ENCODE measurements around the gene CEP192.

CEP192 gene

GRCh38 chr18:12944709-12945108, 46.5 kb upstream of the CEP192 start:
- ChIA-PET POLR2A (interaction anchor here (1.3 to 6.9 kb wide), 2 partner anchors 46 to 204 kb away, joined by 4 to 66 read pairs; partner anchors contain the start of gene CEP192), CTCF (interaction anchor here (0.5 to 3.1 kb wide), 4 partner anchors 10 to 553 kb away, joined by 5 to 17 read pairs (median 6); no protein-coding TSS in a partner anchor)
- H3K4me1 ChIP-seq (ENCODE audit: control insufficient read depth, insufficient read depth, low read length): peaks cover 5% of the 10 kb centered on the region
- TF ChIP-seq BCL6B (tag by site-specific recombination; IDR thresholded peaks at IDR 0.05): no peak
- peak; percentile 54 for TF ChIP-seq ZNF341 (tag by site-specific recombination; IDR thresholded peaks at IDR 0.05; ENCODE audit: low read depth)
- peak; percentile 48; the same call in 1 of the 2 replicates for TF ChIP-seq OSR2 (tag by site-specific recombination; IDR thresholded peaks at IDR 0.05)
- TF ChIP-seq ZNF664 (tag by site-specific recombination; IDR thresholded peaks at IDR 0.05): no peak
- no peaks in the 10 kb centered on the region; a peak in 1 of 3 replicates for H3K36me3 ChIP-seq (ENCODE audit: control insufficient read depth in 2 of 2, insufficient read depth in 1 of 2, low read length in 2 of 2)
- no peak overlapping the region for H3K27ac ChIP-seq (ENCODE audit: extremely low read depth, low read depth, low read length)
- no peak overlapping the region for H3K4me3 ChIP-seq (ENCODE audit: low read depth, low read length)
- no peaks in the 10 kb centered on the region for H3K9me3 ChIP-seq (ENCODE audit: control insufficient read depth, insufficient read depth, low read depth, low read length)

DNA sequence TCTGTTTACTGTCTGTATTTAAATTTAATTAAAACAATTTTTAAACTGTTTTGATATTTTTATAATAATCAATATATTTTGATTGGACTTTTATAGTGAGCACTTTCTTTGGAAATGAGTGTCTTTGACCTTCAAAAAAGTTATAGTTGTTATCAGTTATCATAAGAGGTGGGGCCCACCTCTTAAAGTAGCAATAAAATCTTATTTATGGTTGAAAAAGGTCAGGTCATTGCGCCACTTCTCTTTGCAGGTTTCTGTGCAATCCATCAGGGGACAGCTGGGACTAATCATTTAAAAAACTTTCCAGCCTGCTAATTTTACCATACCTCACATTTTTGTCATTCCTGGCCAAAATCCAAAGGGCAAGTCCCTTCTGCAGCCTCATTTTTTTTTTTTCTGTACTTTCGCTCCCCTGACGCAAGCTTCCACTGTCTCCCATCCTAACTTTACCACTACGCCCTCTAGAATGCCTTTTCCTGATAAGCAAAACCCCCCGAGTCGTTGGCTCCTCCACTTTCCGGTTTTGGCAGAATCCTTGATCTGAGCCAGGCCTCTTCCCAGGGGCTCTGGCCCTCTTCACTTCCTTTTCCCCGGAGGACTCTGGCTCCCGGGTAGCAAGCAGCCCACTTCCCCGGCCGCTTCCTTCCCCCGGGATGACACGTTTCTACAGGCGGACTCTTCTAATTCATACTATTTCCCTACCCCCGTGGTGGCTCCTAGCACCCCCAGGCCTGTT, 44.4 kb upstream of the CEP192 start:
- H3K4me3 ChIP-seq (ENCODE audit: low read depth, low read length): peak overlapping the region; percentile 51
- H3K9me3 ChIP-seq (ENCODE audit: control insufficient read depth, insufficient read depth, low read depth, low read length): no peaks in the 10 kb centered on the region
- peak overlapping the region; percentile 90 for H3K27ac ChIP-seq (ENCODE audit: extremely low read depth, low read depth, low read length)
- peaks cover 2 to 9% of the 10 kb centered on the region in 2 experiments; a peak in 2 of 3 replicates for H3K36me3 ChIP-seq (ENCODE audit: control insufficient read depth in 2 of 2, insufficient read depth in 1 of 2, low read length in 2 of 2)
- peaks cover 5% of the 10 kb centered on the region for H3K4me1 ChIP-seq (ENCODE audit: control insufficient read depth, insufficient read depth, low read length)
- POLR2A ChIA-PET: interaction anchor here (0.8 to 6.9 kb wide), 5 partner anchors 10 to 570 kb away, joined by 3 to 66 read pairs (median 7); partner anchors contain the start of genes AFG3L2, CEP192, CEP76 and PRELID3A
- CTCF ChIA-PET: interaction anchor here (1.3 to 2.6 kb wide), 2 partner anchors 12 to 222 kb away, joined by 3 to 11 read pairs; no protein-coding TSS in a partner anchor
- TF ChIP-seq ZNF121 (tag by site-specific recombination; IDR thresholded peaks at IDR 0.05): no peak
- TF ChIP-seq KLF16 (tag by site-specific recombination; IDR thresholded peaks at IDR 0.05): no peak; the same call in 1 of the 2 replicates
- TF ChIP-seq ZNF692 (tag by site-specific recombination; IDR thresholded peaks at IDR 0.05): peak; percentile 100
- TF ChIP-seq ZNF596 (tag by site-specific recombination; IDR thresholded peaks at IDR 0.05): no peak
- TF ChIP-seq ZBTB20 (tag by site-specific recombination; IDR thresholded peaks at IDR 0.05): peak; percentile 80; the same call in 1 of the 2 replicates
- TF ChIP-seq SP2 (tag by site-specific recombination; IDR thresholded peaks at IDR 0.05): peak; percentile 44; the same call in 1 of the 2 replicates
- no peak for TF ChIP-seq ZNF16 (tag by site-specific recombination; IDR thresholded peaks at IDR 0.05; ENCODE audit: low read depth)
- TF ChIP-seq, protein P1, sequence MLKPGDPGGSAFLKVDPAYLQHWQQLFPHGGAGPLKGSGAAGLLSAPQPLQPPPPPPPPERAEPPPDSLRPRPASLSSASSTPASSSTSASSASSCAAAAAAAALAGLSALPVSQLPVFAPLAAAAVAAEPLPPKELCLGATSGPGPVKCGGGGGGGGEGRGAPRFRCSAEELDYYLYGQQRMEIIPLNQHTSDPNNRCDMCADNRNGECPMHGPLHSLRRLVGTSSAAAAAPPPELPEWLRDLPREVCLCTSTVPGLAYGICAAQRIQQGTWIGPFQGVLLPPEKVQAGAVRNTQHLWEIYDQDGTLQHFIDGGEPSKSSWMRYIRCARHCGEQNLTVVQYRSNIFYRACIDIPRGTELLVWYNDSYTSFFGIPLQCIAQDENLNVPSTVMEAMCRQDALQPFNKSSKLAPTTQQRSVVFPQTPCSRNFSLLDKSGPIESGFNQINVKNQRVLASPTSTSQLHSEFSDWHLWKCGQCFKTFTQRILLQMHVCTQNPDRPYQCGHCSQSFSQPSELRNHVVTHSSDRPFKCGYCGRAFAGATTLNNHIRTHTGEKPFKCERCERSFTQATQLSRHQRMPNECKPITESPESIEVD (tag by site-specific recombination; IDR thresholded peaks at IDR 0.05): peak; percentile 44; the same call in 1 of the 2 replicates
- TF ChIP-seq ZNF18 (tag by site-specific recombination; IDR thresholded peaks at IDR 0.05): no peak
- TF ChIP-seq PRDM1 (tag by site-specific recombination; IDR thresholded peaks at IDR 0.05): peak; percentile 98
- TF ChIP-seq, protein P2, sequence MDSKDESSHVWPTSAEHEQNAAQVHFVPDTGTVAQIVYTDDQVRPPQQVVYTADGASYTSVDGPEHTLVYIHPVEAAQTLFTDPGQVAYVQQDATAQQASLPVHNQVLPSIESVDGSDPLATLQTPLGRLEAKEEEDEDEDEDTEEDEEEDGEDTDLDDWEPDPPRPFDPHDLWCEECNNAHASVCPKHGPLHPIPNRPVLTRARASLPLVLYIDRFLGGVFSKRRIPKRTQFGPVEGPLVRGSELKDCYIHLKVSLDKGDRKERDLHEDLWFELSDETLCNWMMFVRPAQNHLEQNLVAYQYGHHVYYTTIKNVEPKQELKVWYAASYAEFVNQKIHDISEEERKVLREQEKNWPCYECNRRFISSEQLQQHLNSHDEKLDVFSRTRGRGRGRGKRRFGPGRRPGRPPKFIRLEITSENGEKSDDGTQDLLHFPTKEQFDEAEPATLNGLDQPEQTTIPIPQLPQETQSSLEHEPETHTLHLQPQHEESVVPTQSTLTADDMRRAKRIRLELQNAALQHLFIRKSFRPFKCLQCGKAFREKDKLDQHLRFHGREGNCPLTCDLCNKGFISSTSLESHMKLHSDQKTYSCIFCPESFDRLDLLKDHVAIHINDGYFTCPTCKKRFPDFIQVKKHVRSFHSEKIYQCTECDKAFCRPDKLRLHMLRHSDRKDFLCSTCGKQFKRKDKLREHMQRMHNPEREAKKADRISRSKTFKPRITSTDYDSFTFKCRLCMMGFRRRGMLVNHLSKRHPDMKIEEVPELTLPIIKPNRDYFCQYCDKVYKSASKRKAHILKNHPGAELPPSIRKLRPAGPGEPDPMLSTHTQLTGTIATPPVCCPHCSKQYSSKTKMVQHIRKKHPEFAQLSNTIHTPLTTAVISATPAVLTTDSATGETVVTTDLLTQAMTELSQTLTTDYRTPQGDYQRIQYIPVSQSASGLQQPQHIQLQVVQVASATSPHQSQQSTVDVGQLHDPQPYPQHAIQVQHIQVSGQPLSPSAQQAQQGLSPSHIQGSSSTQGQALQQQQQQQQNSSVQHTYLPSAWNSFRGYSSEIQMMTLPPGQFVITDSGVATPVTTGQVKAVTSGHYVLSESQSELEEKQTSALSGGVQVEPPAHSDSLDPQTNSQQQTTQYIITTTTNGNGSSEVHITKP (tag by site-specific recombination; IDR thresholded peaks at IDR 0.05): peak; percentile 96
- TF ChIP-seq PBX3 (CRISPR knock-in tag; IDR thresholded peaks at IDR 0.05): no peak
- no peak for TF ChIP-seq ZNF354C (tag by site-specific recombination; IDR thresholded peaks at IDR 0.05; ENCODE audit: borderline replicate concordance, low read depth)
- TF ChIP-seq ZNF514 (tag by site-specific recombination; IDR thresholded peaks at IDR 0.05): no peak
- peak; percentile 78 for TF ChIP-seq ZBTB8A (tag by site-specific recombination; IDR thresholded peaks at IDR 0.05)
- TF ChIP-seq KLF8 (tag by site-specific recombination; IDR thresholded peaks at IDR 0.05): no peak
